Measurements from ENCODE around the gene TMEM178B.

GRCh38 chr7:141153231-141153630 is 79.4 kb downstream of the TMEM178B start:
- TF ChIP-seq REST (IDR thresholded peaks at IDR 0.05; ENCODE audit: insufficient read depth in 1 of 2, low read depth in 2 of 2, low read length in 2 of 2) (no peak), SIN3A (IDR thresholded peaks at IDR 0.05; ENCODE audit: borderline replicate concordance, insufficient read depth, low read length) (no peak), POLR2AphosphoS5 (IDR thresholded peaks at IDR 0.05; ENCODE audit: low read depth, low read length) (no peak)

All from PFSK-1 (cell line).